ENCODE measurements around the gene FEZ2. TPM values are rescaled to one million over a fixed set of nuclear protein-coding genes. Genes with fewer than 3 reads are reported as not detected.

The FEZ2 gene
- total and polyA plus RNA-seq, 10 of the 15 experiments (the other 5 are each of a cell fraction or from before 2014, with no cell fraction given), result 3.0 to 15.4 (median 6.6) TPM

GRCh38 chr2:36523153-36523552, 74.8 kb downstream of the FEZ2 start:
- WGBS (ENCODE audit: insufficient coverage, insufficient replicate concordance, low lambda C conversion rate, missing lambda C conversion rate), result 18% methylated on average over 4 of the region's 4 CpGs
- ChIA-PET RAD21 (ENCODE audit: unreplicated experiment) (interaction anchor here (1.1 kb wide), 1 partner anchor 11 kb away, joined by 3 read pairs; no protein-coding TSS in a partner anchor), CTCF (interaction anchor here (1.0 kb wide), 2 partner anchors 22 to 137 kb away, joined by 3 read pairs; no protein-coding TSS in a partner anchor), SMC1A (ENCODE audit: uncharacterized antibody, unreplicated experiment) (interaction anchor here (0.8 to 1.3 kb wide), 2 partner anchors 16 to 127 kb away, joined by 3 read pairs; no protein-coding TSS in a partner anchor), POLR2A (no interaction called here)
- no peak for ATAC-seq
- no peak for FAIRE-seq
- Histone ChIP-seq H3K27ac (ENCODE audit: control insufficient read depth, insufficient read depth) (no peak overlapping the region), H3K4me3 (no peak overlapping the region), H3K36me3 (ENCODE audit: control insufficient read depth in 2 of 2, insufficient read depth in 2 of 2, low read length in 1 of 2) (no peaks in the 10 kb centered on the region), H3K9me3 (replicated peaks; ENCODE audit: control insufficient read depth, insufficient read depth, low read length) (no peaks in the 10 kb centered on the region), H3K27me3 (replicated peaks in 1 of 2; ENCODE audit: control insufficient read depth in 2 of 2, insufficient read depth in 2 of 2, low read length in 1 of 2) (no peaks in the 10 kb centered on the region), H3K9ac (ENCODE audit: control insufficient read depth, insufficient read depth, low read length) (no peak overlapping the region), H3K4me1 (ENCODE audit: control insufficient read depth, insufficient read depth, low read length) (no peaks in the 10 kb centered on the region; the same call in 1 of the 2 replicates), H2AFZ (ENCODE audit: control insufficient read depth, low read depth, low read length) (no peak overlapping the region), H3K4me2 (ENCODE audit: control insufficient read depth, insufficient read depth) (no peak overlapping the region), H3K79me2 (ENCODE audit: control insufficient read depth, insufficient read depth, low read length) (no peaks in the 10 kb centered on the region), H4K20me1 (ENCODE audit: control insufficient read depth, insufficient read depth) (no peaks in the 10 kb centered on the region)
- no peak for DNase-seq (ENCODE audit: low read depth, low spot score)
- in situ Hi-C loops (cut with MboI), result no loop called here
- intact Hi-C loops (cut with micrococcal nuclease; ENCODE audit: unreplicated experiment), result no loop called here
- no TSS peak for BruUV-seq (replicated peaks)
- TF ChIP-seq HDGF (IDR thresholded peaks at IDR 0.05) (no peak), CHD1 (IDR thresholded peaks at IDR 0.05; ENCODE audit: low read depth, low read length) (no peak), SIX5 (IDR thresholded peaks at IDR 0.05; ENCODE audit: low read depth, low read length, severe bottlenecking) (no peak), ASH2L (IDR thresholded peaks at IDR 0.05; ENCODE audit: borderline replicate concordance, low read depth) (no peak), ZBTB33 (IDR thresholded peaks at IDR 0.05) (no peak), STAT3 (IDR thresholded peaks at IDR 0.05; ENCODE audit: low read depth, low read length) (no peak), CBX5 (IDR thresholded peaks at IDR 0.05; ENCODE audit: low read depth) (no peak), EGR1 (IDR thresholded peaks at IDR 0.05; ENCODE audit: borderline replicate concordance in 1 of 2, low read depth in 2 of 2, low read length in 2 of 2) (no peak), PBX3 (IDR thresholded peaks at IDR 0.05; ENCODE audit: insufficient replicate concordance, low read depth, low read length) (no peak), ELK1 (IDR thresholded peaks at IDR 0.05; ENCODE audit: low read depth, low read length) (no peak), SUZ12 (IDR thresholded peaks at IDR 0.05; ENCODE audit: unreplicated experiment) (no peak), BRCA1 (IDR thresholded peaks at IDR 0.05; ENCODE audit: low read depth, low read length) (no peak), TCF3 (IDR thresholded peaks at IDR 0.05; ENCODE audit: borderline replicate concordance, insufficient read depth, low read depth, low read length) (no peak), PRDM15 (CRISPR knock-in tag; IDR thresholded peaks at IDR 0.05) (no peak), TBL1XR1 (IDR thresholded peaks at IDR 0.05; ENCODE audit: low read depth, low read length) (no peak), NFXL1 (IDR thresholded peaks at IDR 0.05; ENCODE audit: borderline replicate concordance) (no peak)

All from GM12878 (cell line).